ENCODE results near the gene CCNB2. TPM values are rescaled to one million over a fixed set of nuclear protein-coding genes. Genes with fewer than 3 reads are reported as not detected.
"Not testable (repeated sequence)": the region's sequence is repeated elsewhere in the genome, so short reads cannot be mapped to it uniquely, and the experiment has no call there.

The CCNB2 gene
- total RNA-seq, 1 donor from 2014 or later, result 12.8 TPM

DNA sequence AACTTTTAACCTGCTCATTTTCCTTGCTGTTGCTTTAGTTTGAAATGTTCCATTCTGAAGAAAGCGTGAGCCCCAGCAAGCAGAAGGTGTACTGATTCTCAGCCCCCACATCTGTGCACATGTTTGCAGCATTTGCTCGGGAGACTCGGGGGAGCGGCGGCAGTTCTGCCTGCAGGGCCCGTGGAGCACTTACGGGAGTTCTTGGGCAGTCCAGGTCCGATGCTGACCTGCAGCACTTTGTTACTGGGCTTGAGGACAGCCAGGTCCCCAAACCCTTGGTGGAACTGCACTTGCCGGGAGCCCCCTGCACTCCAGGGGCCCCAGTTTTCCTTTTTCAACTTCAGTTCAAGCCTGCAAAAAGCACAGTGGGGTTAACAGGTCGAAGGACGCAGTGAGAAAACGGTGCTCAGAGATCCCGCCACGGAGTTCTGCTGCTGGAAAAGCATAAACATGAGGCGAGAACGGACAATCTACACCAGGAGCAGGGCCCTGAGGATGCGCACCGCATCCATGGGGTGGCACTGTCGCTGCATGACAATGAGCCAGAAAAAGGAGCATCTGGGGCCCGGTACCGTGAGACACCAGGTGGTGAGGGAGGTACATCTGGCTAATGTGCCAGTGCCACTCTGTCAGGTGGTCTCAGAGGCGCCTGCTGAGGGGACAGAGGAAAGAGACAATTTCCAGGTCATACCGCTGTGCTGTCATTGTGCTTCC is 56.1 kb downstream of the CCNB2 start:
- peaks cover 6% of the 10 kb centered on the region for H3K36me3 ChIP-seq (ENCODE audit: control insufficient read depth, insufficient read depth, low read length)
- TF ChIP-seq CTCF (IDR thresholded peaks at IDR 0.05; ENCODE audit: insufficient read depth, low read length, poor library complexity, severe bottlenecking), result peak; percentile 50
- no peak for DNase-seq (ENCODE audit: low read depth)
- no peak overlapping the region for H3K4me3 ChIP-seq (ENCODE audit: low read depth, low read length)
- no peaks in the 10 kb centered on the region for H3K27me3 ChIP-seq (ENCODE audit: control insufficient read depth, insufficient read depth, low read length)

DNA sequence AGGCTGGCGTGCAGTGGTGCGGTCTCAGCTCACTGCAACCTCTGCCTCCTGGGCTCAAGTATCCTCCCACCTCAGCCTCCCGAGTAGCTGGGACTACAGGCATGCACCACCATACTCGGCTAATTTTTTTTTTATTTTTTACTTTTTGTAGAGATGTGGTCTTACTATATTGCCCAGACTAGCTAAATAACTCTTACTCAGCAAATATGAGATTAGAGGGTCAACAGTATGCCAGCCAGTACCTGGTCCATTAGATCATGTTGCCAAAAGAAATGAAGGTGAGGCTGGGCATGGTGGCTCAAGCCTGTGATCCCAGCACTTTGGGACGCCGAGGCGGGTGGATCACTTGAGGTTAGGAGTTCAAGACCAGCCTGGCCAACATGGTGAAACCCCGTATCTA is 57.1 kb downstream of the CCNB2 start:
- H3K36me3 ChIP-seq (ENCODE audit: control insufficient read depth, insufficient read depth, low read length); H3K4me3 ChIP-seq (ENCODE audit: low read depth, low read length); H3K27me3 ChIP-seq (ENCODE audit: control insufficient read depth, insufficient read depth, low read length); DNase-seq (ENCODE audit: low read depth): not testable (repeated sequence)

DNA sequence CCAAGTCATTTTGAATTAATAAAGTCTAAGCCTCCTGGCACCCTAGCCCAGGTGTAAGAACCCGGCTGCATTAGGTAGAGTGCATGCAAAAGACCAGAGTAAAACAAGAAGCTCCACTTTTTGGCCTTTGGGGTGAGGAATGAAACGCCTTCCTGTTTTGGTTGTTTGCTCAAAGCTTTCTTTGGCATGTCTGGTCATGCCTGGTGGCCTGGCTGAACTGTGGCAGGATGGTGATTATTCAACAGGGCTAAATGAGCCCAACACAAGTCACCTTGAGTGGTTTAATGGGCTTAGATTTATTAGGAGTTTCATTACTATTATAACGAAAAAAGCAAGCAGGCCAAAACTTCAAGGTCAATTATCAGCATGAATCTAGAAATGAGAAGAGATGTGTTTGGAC is 60.8 kb downstream of the CCNB2 start:
- no peak overlapping the region for H3K4me3 ChIP-seq (ENCODE audit: low read depth, low read length)
- peaks cover 3% of the 10 kb centered on the region for H3K36me3 ChIP-seq (ENCODE audit: control insufficient read depth, insufficient read depth, low read length)
- H3K27me3 ChIP-seq (ENCODE audit: control insufficient read depth, insufficient read depth, low read length), result no peaks in the 10 kb centered on the region
- no peak for DNase-seq (ENCODE audit: low read depth)
- TF ChIP-seq CTCF (IDR thresholded peaks at IDR 0.05; ENCODE audit: insufficient read depth, low read length, poor library complexity, severe bottlenecking), result no peak

GRCh38 chr15:59166166-59166565 is 61.2 kb downstream of the CCNB2 start:
- Histone ChIP-seq H3K4me3 (ENCODE audit: low read depth, low read length) (no peak overlapping the region), H3K36me3 (ENCODE audit: control insufficient read depth, insufficient read depth, low read length) (peaks cover 3% of the 10 kb centered on the region), H3K27me3 (ENCODE audit: control insufficient read depth, insufficient read depth, low read length) (no peaks in the 10 kb centered on the region)
- TF ChIP-seq CTCF (IDR thresholded peaks at IDR 0.05; ENCODE audit: insufficient read depth, low read length, poor library complexity, severe bottlenecking), result no peak
- DNase-seq (ENCODE audit: low read depth), result no peak

DNA sequence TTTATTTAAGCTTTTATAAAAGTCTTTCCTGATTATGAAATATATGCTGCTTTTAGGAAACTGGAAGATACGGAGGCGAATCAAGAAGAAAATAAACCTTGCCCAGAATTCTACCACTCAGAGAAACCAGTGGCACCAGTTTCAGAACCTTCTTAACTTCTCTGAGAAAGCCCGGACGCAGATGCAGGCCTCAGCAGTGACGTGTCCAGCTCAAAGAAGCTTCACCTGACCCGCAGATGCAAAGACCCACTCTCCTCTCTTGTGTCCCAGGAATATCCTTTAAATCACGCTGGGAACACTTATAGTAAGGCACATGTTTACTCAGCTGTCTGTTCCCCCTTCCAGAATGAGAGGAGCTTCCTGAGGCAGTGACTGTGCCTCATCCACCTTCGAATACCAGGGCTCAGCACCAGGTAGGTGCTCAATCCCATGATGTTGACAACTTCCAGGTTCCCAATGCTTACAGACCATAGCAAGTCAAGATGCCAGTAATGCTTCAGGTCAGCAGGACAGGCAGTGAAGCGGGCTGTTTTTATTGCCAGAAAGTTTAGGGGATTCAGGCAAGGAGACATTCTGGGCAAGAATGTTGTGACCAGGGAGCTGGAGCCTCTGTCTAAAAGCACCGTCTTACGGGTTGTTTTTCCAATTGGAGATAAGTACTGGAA is 61.8 kb downstream of the CCNB2 start:
- no peak for TF ChIP-seq CTCF (IDR thresholded peaks at IDR 0.05; ENCODE audit: insufficient read depth, low read length, poor library complexity, severe bottlenecking)
- no peak for DNase-seq (ENCODE audit: low read depth)
- no peak overlapping the region for H3K4me3 ChIP-seq (ENCODE audit: low read depth, low read length)
- H3K27me3 ChIP-seq (ENCODE audit: control insufficient read depth, insufficient read depth, low read length), result no peaks in the 10 kb centered on the region
- peaks cover 3% of the 10 kb centered on the region for H3K36me3 ChIP-seq (ENCODE audit: control insufficient read depth, insufficient read depth, low read length)

DNA sequence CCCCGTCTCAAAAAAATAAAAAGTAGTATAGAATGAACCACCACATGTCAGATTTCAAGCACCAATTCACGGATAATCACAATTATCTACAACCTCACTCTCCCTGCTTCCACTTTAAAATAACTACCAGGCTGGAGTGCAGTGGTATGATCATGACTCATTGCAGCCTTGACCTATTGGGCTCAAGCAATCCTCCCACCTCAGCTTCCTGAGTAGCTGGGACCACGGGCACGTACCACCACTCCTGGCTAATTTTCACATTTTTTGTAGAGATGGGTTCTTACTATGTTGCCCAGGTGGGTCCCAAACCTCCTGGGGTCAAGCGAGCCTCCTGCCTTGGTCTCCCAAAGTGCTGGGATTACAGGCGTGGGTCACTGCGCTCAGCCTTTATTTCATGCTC is 63.6 kb downstream of the CCNB2 start:
- Histone ChIP-seq H3K4me3 (ENCODE audit: low read depth, low read length) (no peak overlapping the region), H3K27me3 (ENCODE audit: control insufficient read depth, insufficient read depth, low read length) (no peaks in the 10 kb centered on the region), H3K36me3 (ENCODE audit: control insufficient read depth, insufficient read depth, low read length) (peaks cover 5% of the 10 kb centered on the region)
- no peak for TF ChIP-seq CTCF (IDR thresholded peaks at IDR 0.05; ENCODE audit: insufficient read depth, low read length, poor library complexity, severe bottlenecking)
- DNase-seq (ENCODE audit: low read depth), result no peak

Measured in kidney epithelial cell (primary cell).